NCI-H526 (cell line): ENCODE results near the gene IFNAR2.
A peak's percentile ranks its signal among the peaks of the same experiment; 100 is the strongest.

Source experiments
- DNase-seq, 2 experiments: peaks; one replicate each; lab custom pipeline; 2025; lab: John Stamatoyannopoulos, UW

Gene IFNAR2

GRCh38 chr21:33229784-33230544 is at the start of gene IFNAR2:
Gene IFNAR2 (plus strand): TSS chr21:33229938. CDS start chr21:33241923, 11,985 bp downstream.
- DNase-seq = peak; percentile 29 to 87

GRCh38 chr21:33185852-33186251 is 43.9 kb upstream of the IFNAR2 start:
- DNase-seq = no peak

- no peak for DNase-seq
Observed at GRCh38 chr21:33187276-33187675, 42.5 kb upstream of the IFNAR2 start.

- DNase-seq = peak in 1 of 2 experiments; percentile 22
Observed at GRCh38 chr21:33189237-33189636, 40.5 kb upstream of the IFNAR2 start.

GRCh38 chr21:33189824-33190223 is 39.9 kb upstream of the IFNAR2 start:
- DNase-seq = no peak

GRCh38 chr21:33196941-33197374 is 32.8 kb upstream of the IFNAR2 start:
- peak; percentile 62 to 90 for DNase-seq

- DNase-seq = no peak
Observed at GRCh38 chr21:33197496-33197895, 32.2 kb upstream of the IFNAR2 start.

GRCh38 chr21:33198346-33199099 is 31.2 kb upstream of the IFNAR2 start:
- no peak for DNase-seq

GRCh38 chr21:33199100-33199464 is 30.7 kb upstream of the IFNAR2 start:
- no peak for DNase-seq

GRCh38 chr21:33199516-33200217 is 30.1 kb upstream of the IFNAR2 start:
- peak; percentile 42 to 90 for DNase-seq

GRCh38 chr21:33201956-33202355 is 27.8 kb upstream of the IFNAR2 start:
- no peak for DNase-seq

- no peak for DNase-seq
Observed at GRCh38 chr21:33202464-33203363, 27.0 kb upstream of the IFNAR2 start.

- DNase-seq = no peak
Observed at GRCh38 chr21:33203371-33203724, 26.4 kb upstream of the IFNAR2 start.

- no peak for DNase-seq
Observed at GRCh38 chr21:33205476-33205875, 24.3 kb upstream of the IFNAR2 start.

- DNase-seq = no peak
Observed at GRCh38 chr21:33206771-33207281, 22.9 kb upstream of the IFNAR2 start.

GRCh38 chr21:33207449-33208149 is 22.1 kb upstream of the IFNAR2 start:
- no peak for DNase-seq

- DNase-seq = no peak
Observed at GRCh38 chr21:33208534-33208933, 21.2 kb upstream of the IFNAR2 start.

- no peak for DNase-seq
Observed at GRCh38 chr21:33211305-33211704, 18.4 kb upstream of the IFNAR2 start.

GRCh38 chr21:33211732-33212131 is 18.0 kb upstream of the IFNAR2 start:
- DNase-seq = no peak

GRCh38 chr21:33212159-33212851 is 17.4 kb upstream of the IFNAR2 start:
- DNase-seq = no peak
